PC-9 (cell line): ENCODE results near the gene ATAD3B.
"Not testable (repeated sequence)": the region's sequence is repeated elsewhere in the genome, so short reads cannot be mapped to it uniquely, and the experiment has no call there.

Source experiments
- CTCF ChIP-seq: fragments of 200-600 bp; sonication (generic); conservative IDR thresholded peaks from 2 replicates; pipeline ENCODE4 v1.6.1; 2017; ENCODE audit warnings: mixed run types, antibody characterized with exemption, mild to moderate bottlenecking, moderate library complexity
- EZH2 ChIP-seq: fragments of 200-600 bp; sonication (generic); IDR thresholded peaks from 2 replicates; pipeline ENCODE4 v1.8.0; 2017; ENCODE audit warnings: antibody characterized with exemption, low read depth

- not testable (repeated sequence) for TF ChIP-seq CTCF, EZH2
Observed at GRCh38 chr1:1513675-1514074, 42.1 kb downstream of the ATAD3B start.
